NOMO-1 treated with dmso at 0.1 percent for 144 hours (cell line): Measurements from ENCODE around the gene OR5H15.
"Not testable (repeated sequence)": the region's sequence is repeated elsewhere in the genome, so short reads cannot be mapped to it uniquely, and the experiment has no call there.

Experiments used
- DNase-seq: peaks from one replicate; lab custom pipeline; 2025; ENCODE audit not compliant: unreplicated experiment; lab: John Stamatoyannopoulos, UW

Gene OR5H15

DNA sequence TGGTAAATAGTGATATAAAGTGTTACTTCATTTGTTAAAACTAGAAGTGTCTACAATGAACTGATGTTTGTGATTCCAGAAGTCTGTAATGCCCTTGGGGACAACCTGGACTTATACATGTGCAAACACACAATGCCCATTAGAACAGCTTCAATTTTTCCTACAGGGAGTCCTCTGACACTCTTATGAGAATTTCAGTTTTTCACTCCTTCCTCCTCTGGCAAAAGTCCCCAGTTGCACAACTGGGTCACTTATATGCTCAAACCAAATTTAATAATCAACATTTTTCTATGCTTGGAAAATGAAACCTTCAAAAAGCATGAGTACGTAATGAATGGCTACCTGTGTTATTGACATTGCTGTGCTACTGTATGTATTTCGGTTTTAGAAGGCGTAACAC, at the start of gene OR5H15:
Gene OR5H15, plus strand, starts transcription at position 301 of the 400 bp plus-strand sequence. CDS start 2,004 bp downstream, outside the sequence.
- DNase-seq = no peak

DNA sequence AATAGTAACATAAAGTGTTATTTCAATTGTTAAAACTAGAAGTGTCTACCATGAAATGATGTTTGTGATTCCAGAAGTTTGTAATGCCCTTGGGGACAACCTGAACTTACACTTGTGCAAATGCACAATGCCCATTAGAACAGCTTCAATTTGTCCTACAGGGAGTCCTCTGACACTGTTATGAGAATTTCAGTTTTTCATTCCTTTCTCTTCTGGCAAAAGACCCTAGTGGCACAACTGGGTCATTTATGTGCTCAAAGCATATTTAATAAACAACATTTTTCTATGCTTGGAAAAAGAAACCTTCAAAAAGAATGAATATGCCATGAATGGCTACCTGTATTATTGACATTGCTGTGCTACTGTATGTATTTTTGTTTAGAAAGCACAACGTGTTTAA, 36.1 kb upstream of the OR5H15 start, which contains the start of gene OR5H1:
Gene OR5H1, plus strand, starts transcription at position 301 of the 400 bp plus-strand sequence. CDS start 1,977 bp downstream, outside the sequence.
- DNase-seq = no peak

DNA sequence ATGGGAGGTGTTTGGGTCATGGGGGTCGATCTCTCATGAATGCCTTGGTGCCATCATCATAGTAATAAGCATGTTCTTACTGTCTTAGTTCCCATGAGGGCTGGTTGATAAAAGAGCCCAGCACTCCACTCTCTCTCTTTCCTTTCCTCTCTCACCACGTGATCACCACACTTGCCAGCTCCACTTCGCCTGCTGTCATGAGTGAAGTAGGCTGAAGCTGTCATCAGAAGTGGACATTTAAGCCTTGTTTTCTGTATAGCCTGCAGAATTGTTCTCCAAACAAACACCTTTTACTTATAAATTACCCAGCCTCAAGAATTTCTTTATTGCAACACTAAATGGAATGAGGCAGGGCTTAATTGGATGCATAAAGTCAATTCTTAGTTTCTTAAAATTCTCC, 29.9 kb upstream of the OR5H15 start:
- DNase-seq = no peak

DNA sequence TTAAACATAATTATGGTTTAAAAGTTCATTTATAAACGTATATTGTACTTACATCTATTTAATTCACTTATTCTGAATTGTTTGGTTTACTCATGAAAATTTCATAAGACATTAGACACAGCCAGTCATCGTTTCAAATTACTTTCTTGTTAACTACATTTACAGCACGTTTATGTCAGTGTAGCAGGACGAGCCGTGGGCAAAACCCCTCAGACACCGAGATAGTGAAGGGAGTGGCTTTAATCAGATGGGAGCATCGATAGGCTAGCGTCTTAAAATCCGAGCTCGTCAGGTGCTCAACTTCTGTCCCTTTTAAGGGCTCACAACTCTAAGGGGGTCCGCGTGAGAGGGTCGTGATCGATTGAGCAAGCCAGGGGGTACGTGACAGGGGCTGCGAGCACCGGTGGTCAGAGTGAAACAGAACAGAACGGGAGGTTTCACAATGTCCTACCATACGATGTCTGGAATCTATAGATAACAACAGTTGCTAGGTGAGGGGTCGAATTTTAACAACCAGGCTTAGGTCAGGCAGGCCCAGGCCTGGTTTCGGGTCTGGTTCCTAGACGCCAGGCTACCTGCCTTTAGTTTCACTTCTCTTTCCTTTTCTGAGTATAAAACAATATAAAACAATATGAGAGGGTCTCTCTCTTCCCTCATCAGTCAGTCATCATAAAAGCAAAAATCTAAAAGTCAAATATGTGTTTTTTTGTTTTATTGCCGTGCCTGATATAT, 28.5 kb upstream of the OR5H15 start:
- DNase-seq = not testable (repeated sequence)

DNA sequence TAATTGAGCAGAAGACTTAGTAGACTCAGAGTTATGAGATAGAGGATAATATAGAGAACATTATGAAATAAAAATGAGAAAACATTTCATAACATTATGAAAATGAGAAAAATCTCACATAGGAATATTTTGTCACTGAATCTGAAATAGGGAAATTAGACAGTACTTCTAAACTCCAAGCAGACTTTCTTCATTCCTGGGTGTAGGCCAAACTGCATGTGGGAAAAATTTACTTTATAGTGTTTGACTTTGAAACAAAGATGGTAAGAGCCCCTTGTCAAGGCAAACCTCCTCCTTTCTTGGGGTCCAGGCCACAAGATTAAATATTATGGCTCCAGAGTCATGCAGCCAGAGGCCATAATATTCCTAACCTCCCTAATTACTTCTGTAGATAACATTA, 26.0 kb upstream of the OR5H15 start:
- no peak for DNase-seq

DNA sequence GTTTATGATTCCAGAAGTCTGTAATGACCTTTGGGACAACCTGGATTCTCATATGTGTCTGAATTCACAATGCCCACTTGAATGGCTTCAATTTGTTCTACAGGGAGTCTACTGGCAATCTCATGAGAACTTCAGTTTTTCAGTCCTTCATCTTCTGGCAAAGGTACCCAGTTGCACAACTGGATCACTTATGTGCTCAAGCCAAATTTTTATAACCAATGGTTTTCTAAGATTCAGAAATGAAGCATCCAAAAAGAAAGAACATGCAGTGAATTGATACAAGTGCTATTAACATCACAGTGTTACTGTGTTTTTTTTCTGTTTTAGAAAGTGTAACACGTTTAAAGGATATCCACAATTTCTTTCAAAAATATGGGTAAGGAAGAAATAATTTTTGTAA, 19.3 kb upstream of the OR5H15 start, which contains the start of gene OR5H14:
Gene OR5H14, plus strand, starts transcription at position 301 of the 400 bp plus-strand sequence. CDS start 1,907 bp downstream, outside the sequence.
- DNase-seq = no peak

DNA sequence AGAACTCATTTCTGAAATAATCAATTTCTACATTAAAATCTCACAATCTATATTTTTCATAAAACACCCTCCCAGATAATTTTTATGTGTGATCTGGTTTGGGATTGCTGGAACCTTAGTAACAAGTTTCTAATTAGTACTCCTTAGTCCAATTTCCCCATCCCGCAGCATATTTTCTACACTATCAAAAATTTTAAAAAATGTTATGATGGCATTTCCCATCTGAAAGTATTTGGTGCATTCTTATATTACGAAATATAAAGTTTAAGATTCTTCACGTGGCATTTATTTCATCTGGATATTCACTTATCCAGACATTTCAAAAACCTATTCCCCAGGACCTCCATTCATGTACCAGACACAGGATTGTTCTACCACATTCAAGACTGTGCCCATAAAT, 17.7 kb upstream of the OR5H15 start:
- DNase-seq = no peak

DNA sequence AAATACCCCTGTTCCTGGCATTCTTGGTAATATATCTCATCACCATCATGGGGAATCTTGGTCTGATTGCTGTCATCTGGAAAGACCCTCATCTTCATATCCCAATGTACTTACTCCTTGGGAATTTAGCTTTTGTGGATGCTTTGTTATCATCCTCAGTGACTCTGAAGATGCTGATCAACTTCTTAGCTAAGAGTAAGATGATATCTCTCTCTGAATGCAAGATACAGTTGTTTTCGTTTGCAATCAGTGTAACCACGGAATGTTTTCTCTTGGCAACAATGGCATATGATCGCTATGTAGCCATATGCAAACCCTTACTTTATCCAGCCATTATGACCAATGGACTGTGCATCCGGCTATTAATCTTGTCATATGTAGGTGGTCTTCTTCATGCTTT, 17.0 kb upstream of the OR5H15 start:
- DNase-seq = not testable (repeated sequence)

DNA sequence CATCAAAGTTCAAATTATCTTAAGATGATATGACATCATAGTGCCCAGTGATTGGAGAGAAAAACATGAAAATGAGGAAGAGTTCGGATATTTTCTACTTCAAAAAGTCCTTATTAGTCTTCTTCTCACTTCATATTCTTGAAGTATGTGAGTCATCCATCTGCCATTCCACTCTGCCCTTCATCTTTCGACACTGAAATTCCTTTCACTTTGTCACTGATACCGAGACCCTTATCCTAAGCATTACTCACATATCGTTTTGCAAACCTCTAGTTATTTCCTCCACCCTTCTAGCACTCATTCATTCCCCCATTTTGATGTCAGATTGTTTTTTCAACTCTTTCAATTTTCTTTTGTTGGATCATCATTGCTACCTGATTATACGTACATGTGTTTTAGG, 15.3 kb upstream of the OR5H15 start:
- no peak for DNase-seq

DNA sequence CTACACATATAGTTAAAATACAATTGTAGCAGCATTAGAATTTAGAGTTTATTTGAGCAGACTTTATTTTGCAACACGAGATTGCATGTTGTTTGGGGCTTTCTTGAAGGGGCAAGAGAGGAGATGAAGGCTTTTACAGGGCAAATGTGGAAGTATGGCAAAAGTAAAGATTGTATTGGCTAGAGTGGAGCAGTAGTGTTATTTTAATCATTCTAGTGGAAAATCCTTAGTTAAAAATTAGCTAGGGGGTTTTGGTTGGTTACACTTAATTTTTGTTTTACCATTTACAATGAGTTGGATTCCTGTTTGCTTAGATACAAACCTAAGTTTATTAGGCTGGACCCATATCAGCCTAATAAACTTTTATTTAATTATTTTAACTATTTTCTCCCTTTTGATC, 4.6 kb downstream of the OR5H15 start:
- no peak for DNase-seq

DNA sequence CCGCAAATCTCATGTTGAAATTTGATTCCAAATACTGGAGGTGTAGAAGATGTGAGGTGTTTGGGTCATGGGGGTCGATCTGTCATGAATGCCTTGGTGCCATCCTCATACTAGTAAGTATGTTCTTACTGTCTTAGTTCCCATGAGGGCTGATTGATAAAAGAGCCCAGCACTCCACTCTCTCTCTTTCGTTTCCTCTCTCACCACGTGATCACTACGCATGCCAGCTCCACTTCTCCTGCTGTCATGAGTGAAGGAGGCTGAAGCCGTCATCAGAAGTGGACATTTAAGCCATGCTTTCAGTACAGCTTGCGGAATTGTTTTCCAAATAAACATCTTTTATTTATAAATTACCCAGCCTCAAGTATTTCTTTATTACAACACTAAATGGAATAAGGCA, 6.1 kb downstream of the OR5H15 start:
- DNase-seq = no peak

DNA sequence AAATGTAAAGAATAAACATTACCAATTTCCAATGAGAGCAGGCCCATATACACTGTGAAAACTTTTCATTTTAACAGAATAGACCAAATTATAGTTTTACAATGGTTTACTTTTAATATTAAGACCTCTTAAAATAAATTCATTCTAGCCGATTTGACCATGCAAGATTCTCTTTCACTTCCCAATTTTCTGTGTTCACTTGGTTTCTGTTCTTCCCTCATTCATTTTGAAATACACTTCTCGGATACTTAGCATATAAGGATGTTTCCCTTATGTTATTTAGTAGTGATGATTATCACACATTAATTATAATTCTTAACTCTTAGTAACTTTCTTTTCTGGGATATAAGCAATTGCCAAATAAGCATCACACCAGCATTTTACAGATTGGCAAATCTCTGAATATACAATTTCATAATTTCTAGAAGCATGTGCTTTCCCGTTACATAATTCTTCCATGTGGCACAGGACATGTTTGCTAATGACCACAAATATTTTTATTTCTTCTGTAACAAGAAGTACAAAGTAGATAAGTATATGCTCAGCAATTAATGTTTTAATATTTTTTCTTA, 13.9 kb downstream of the OR5H15 start:
- DNase-seq = peak; percentile 53

DNA sequence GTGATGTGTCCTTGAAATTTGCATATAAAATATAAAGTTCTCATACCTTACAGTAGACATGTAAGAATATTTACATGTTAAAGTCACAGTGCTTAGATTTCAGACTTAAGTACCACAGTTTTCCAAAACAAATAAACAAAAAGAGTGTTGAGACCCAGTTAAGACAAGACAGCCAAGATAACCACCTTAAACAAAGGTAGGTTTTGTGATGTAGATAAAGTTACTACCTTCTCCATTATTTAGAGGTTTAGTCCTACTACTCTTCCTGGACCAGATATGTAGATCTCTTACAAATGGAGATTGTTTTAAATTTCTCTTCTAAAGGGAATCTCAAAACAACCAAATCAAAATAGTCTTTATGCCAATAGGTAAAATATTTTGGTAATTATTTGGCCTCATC, 15.7 kb downstream of the OR5H15 start:
- DNase-seq = no peak

DNA sequence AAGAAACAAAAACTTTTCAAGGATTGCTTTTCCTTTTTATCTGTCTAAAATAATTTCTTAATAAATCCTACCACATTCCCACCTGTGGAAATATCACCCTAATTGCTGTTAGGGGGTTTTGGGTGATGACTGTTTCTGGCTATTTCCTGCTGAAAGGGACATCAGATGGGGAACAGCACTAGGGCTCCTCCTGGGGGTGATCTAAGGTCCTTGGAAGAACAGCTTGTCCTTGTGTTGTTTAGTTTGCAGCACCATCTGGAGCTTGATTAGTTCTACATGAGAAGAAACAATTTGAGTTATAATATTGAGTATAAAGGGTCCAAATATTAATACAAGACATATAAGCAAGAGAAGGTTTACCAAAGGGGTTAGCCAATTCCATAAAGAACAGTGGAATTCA, 18.7 kb downstream of the OR5H15 start:
- DNase-seq = no peak

DNA sequence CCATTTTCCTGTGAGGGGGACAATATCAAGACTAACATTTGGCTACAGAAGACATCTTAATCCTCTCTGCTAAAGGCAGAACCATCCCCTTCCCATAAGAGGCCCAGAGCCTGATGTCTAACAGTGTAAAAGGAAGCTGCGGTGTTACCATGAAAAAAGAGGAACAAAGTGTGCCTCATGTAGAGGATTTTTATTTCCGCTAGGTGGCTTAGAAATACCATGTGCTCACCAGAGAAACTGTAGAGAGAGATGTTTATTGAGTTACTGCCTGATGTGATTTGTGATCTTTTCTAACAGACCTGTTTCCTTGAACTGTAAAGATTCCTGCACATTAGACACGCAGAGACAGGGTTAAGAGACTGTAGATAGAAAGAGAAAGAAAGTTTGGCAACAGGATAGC, 22.0 kb downstream of the OR5H15 start:
- DNase-seq = peak; percentile 19

DNA sequence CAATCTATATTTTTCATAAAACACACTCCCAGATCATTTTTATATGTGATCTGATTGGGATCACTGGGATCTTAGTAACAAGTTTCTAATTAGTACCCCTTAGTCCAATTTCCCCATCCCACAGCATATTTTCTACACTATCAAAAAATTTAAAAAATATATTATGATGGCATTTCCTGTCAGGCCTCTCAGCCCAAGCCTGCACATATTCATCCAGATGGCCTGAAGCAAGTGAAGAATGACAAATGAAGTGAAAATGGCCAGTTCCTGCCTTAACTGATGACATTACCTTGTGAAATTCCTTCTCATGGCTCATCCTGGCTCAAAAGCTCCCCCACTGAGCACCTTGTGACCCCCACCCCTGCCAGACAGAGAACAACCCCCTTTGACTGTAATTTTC, 24.4 kb downstream of the OR5H15 start:
- DNase-seq = not testable (repeated sequence)

DNA sequence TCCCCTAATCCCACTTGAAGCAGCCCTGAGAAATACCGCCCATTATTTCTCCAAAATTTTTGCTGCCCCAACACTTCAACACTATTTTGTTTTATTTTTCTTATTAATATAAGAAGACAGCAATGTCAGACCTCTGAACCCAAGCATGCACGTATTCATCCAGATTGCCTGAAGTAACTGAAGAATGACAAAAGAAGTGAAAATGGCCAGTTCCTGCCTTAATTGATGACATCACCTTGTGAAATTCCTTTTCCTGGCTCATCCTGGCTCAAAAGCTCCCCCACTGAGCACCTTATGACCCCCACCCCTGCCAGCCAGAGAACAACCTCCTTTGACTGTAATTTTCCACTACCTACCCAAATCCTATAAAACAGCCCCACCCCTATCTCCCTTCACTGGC, 29.8 kb downstream of the OR5H15 start:
- not testable (repeated sequence) for DNase-seq

DNA sequence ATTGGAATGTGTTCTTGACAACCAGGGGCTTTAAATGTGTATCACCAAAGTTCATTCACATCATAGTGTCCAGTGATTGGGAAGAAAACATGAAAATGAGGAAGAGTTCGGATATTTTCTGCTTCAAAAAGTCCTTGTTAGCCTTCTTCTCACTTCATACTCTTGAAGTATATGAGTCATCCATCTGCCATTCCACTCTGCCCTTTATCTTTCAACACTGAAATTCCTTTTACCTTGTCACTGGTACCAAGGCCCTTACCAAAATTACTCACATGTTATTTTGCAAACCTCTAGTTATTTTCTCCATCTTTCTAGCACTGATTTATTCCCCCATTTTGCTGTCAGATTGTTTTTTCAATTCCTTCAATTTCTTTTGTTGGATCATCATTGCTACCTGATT, 32.5 kb downstream of the OR5H15 start:
- DNase-seq = no peak

DNA sequence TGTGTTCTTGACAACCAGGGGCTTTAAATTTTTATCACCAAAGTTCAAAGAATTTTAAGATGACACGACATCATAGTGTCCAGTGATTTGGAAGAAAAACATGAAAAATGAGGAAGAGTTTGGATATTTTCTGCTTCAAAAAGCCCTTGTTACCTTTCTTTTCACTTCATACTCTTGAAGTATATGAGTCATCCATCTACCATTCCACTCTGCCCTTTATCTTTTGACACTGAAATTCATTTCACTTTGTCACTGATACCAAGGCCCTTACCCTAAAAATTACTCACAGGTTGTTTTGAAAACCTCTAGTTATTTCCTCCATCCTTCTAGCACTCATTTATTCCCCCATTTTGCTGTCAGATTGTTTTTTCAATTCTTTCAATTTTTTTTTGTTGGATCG, 42.7 kb downstream of the OR5H15 start:
- DNase-seq = no peak

DNA sequence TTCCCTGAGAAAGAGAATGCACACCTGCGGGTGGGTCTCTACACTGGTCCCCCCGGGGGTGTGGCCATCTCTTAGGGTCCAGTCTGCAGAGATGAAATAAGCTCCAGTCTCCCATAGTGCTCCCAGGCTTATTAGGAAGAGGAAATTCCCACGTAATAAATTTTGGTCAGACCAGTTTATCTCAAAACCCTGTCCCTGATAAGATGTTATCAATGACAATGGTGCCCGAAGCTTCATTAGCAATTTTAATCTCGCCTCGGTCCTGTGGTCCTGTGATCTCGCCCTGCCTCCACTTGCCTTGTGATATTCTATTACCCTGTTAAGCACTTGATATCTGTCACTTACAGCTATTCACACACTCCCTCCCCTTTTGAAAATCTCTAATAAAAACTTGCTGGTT, 46.8 kb downstream of the OR5H15 start:
- DNase-seq = no peak

DNA sequence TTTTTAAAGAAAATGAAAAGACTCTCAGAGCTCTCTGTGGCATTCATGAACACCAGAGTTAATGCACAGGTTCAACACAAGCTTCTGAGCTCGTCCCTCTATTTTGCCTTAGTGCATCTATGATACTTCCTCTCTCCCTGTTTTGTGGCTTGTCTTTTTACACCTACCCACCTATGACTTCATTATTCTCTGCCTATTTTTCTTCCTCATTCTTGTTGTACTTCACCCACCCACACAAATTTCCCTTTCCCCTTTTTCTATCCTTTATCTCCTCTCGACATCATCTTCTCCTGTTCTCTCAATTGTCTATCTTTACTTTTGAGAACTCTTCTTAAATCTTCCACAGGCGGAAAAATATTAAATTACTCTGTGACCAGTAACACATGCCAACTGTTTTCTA, 48.6 kb downstream of the OR5H15 start:
- DNase-seq = no peak
